Measurements from ENCODE around the gene SPATA12. TPM values are rescaled to one million over a fixed set of nuclear protein-coding genes. Genes with fewer than 3 reads are reported as not detected.
A peak's percentile ranks its signal among the peaks of the same experiment; 100 is the strongest.

SPATA12 gene, protein sequence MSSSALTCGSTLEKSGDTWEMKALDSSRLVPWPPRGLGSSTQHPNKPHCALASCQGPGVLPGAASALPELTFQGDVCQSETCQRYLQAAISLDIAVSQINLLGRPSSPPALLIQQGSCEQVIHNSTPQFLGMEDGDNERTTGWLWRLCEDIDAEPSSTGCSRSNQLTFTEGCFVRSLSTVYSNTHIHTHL
- total RNA-seq: not detected

GRCh38 chr3:57060089-57060821, at the start of gene SPATA12:
Gene SPATA12, plus strand, starts transcription at chr3:57060664. Its CDS starts 13,031 bp downstream, at chr3:57073695.
- ATAC-seq: peak; percentile 99

DNA sequence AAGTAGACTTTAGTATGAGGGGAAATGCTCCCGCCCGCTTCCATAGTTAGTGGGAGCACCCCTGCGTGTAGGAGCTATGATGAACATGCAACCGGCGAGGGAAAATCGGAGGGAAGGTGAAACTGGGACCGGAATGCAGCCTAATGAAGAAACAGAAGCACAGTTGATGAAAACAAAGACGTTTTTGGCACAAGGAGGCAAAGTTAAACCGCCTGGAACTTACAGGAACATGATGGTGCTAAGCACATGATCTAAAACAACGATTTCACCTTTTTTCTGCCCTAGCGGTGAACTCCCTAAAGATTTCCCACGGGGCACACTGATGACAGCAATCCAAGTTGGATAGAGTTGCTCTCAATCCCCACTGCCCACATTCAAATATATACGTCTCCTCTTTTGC, 49.4 kb upstream of the SPATA12 start:
- no peak for ATAC-seq

DNA sequence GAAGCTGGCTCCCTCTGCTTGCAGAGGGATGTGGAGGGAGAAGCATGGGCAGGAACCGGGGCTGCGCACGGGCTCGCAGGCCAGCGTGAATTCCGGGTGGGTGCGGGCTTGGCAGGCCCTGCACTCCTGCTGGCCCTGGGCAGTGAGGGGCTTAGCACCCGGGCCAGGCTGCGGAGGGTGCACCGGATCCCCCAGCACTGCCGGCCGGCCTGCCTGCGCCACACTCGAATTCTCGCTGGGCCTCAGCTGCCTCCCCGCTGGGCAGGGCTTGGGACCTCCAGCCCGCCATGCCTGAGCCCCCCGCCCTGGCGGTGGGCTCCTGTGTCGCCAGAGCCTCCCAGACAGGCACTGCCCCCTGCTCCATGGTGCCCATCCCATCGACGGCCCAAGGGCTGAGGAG, 47.6 kb upstream of the SPATA12 start:
- ATAC-seq: no peak

- ATAC-seq: no peak
These were observed 45.1 kb upstream of the SPATA12 start for GRCh38 chr3:57015350-57015729.

DNA sequence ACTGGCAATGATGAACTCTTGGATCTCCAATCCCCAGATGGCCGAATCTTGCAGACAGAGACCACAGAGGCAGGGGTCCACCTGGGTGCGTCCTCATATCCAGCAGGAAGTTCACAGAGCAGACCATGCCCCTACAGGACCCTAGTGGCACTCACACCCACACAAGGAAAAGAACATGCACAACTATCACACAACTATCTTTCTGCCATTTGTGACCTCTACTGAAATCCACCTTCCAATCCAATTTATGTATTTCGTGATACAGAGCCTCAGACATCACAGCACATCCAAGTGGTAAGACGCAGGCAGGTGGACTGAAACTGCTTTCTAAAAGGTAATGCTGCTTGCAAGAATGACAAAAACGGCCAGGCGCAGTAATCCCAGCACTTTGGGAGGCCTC, 44.6 kb upstream of the SPATA12 start:
- ATAC-seq: no peak

- no peak for ATAC-seq
These were observed 43.0 kb upstream of the SPATA12 start for GRCh38 chr3:57017459-57017845.

GRCh38 chr3:57018246-57018645, 42.2 kb upstream of the SPATA12 start:
- no peak for ATAC-seq

DNA sequence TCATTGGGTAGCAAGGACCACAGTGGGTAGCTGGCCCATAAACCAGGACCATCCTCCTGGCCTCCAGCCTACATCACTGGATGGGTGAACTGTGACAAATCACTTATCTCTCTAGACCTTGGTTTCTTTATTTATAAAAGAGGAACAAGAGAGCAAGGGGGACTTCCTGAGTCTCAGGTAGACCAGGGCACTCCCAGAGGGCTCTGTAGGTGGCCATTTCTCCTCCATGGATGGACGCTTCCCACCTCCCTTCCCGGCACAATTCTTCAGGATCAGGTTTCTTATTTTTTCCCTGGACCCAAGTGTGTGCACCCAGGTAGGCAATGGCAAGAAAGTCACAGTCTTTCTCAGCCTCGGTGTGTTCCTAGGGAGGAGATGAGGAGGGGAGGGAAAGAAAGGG, 41.4 kb upstream of the SPATA12 start:
- no peak for ATAC-seq

DNA sequence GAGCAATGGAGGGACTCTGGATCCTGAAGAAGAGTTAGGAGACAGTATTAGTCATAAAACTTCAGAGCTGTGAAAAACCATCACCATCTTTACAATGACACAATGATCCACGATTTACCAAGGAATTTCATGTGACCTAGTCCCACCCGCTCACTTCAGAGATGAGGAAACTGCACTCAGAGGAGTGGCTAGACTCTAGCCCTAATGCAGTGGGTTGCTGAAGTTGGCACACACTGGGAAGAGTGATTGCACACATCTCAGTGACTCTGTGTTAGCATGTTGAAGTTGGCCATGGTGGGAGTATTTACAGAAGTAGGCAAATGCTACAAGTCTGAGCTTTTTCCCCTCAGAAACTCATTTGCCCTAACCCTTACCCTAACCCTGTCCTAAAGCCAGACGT, 35.2 kb upstream of the SPATA12 start:
- no peak for ATAC-seq

GRCh38 chr3:57026944-57027343, 33.5 kb upstream of the SPATA12 start:
- no peak for ATAC-seq

DNA sequence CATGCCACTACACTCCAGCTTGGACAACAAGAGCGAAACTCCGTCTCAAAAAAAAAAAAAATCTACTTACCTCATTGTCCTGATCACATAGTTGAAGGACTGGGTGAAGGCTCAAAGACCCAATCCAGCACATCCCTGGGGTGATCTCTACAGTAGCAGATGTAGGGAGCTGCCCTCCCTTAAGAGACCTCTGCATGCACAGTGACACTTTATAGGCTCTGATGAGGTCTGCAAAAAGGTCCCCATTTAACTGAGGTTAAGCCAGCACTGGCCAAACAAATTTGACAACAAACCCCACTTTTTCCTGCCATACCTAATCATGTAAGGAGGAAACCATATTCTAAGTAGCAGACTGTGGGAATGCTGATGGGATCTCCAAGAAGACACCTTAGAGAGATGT, 31.1 kb upstream of the SPATA12 start:
- ATAC-seq: no peak

DNA sequence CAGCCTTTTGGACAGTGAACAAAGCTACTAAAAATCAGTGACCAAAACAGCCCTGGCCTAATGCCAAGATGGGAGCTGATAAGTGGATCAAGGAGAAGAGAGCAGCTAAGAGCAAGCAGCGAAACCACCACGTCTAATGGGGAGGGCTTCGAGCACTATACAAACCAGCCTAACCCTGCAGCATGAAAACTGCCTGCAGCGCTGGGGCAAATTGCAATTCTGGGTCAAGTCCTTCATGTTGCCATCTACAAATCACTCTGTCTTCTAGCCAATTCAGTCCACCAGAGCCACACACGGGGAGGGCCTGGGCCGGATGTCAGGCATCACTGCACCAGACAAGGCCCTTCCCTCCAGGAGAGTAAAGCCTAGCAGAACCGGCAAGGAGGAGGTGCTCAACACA, 30.5 kb upstream of the SPATA12 start:
- no peak for ATAC-seq

DNA sequence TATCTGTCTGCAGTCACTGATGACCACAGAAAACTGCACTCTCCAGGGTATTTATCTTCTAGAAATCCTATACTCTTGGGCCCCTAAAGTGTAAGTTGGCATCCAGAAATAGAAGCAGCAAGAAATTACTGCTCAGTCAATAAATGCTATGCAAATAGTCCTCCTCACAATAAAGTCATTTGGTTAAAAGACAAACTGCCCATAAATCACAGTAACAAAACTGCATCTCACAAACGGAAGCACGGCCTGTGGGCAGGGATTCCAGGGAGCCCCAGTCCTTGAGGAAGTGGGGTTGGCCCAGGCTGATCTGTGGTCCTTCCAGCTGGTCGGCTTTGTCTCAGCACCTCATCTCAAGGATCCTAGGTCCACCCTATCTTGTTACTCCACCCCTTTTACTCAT, 29.7 kb upstream of the SPATA12 start:
- ATAC-seq: no peak

DNA sequence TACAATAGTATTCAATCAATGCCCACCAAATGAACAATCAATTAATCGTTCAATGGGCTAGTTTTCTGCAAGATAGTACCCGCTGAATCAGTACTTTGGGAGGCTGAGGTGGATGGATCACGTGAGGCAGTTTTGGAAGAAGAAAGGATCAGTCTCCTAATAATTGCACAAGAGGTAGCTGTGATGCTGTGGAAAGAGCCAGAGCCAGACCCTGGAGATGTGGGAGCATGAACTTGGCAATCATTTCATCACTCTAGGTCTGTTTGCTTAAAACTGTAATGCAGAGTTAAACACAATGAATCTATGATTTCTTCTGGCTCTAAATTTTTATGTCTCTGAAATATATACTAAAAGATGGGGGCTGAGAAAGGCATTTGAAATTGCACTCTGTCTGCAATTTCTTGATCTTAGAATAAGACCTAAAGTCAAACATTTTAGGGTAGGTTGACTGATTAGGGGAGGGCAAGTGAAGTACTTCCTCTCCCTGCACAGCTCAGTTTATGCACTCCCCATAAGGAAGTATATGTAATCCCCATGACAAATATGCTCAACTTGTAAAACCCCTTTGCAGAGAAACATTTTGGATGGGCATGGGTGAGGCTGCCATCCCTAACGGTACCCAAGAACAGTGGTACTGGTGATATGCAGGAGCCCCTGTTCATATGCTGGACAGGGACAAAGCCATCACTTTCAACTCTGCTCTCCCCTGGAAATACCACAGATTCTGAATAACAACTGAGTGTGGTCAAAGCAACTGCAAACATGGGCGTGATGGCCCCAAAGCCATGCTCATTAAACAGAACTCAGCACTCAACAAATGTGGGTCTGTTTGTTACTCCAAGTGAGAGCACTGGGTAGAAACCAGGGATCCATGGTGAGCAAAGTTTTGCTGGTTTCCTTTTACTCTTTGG, 28.6 kb upstream of the SPATA12 start:
- peak; percentile 44 for ATAC-seq

DNA sequence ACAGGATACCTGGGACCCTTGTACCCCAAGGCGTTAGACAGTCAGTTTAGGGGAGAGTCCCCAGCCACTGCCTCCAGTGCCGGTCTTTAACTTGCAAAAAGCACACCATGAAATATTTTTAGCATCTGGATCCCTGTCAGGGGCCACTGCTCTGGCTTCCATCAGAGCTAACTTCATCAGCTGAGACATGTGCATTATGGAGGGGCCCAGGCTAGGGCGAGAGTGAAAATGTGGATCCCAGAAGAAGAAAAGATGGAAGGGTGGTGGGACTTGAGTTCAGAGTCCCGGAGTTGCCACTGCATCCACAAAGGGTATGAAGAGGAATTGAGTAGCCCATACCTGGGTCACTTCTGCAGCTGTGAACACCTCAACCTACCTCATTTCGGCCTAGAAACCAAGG, 23.5 kb upstream of the SPATA12 start:
- no peak for ATAC-seq

DNA sequence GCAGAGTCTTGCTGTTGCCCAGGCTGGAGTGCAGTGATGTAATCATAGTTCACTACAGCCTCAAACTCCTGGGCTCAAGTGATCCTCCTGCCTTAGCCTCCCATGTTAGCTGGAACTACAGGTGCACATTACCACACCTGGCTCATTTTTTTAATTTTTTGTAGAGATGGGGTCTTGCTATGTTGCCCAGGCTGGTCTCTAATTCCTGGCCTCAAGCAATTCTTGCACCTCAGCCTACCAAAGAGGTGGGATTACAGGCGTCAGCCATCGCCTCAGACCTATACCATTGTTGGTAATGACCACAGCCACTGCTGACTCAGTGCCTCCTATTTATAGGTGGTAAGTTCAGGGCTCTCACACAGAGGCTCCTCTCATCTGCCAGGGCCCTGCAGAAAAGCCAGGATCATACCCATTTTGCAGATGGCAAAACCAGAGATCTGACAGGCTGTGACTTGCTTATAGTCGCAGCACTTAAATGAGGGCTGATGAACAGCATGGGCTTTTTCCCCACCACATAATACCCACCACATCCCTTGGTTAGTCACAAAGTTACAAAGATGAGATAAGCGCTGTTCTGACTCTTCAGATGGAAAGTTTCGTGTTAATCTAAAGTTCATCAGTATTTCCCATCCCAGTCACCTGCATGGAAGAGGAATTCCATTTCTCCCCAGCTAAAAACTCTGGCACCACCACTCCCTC, 21.8 kb upstream of the SPATA12 start:
- ATAC-seq: no peak

GRCh38 chr3:57041674-57042073, 18.8 kb upstream of the SPATA12 start:
- ATAC-seq: no peak

- ATAC-seq: no peak
These were observed 16.9 kb upstream of the SPATA12 start for GRCh38 chr3:57043518-57043917.

GRCh38 chr3:57046101-57046765, 14.2 kb upstream of the SPATA12 start:
- no peak for ATAC-seq

- peak; percentile 81 for ATAC-seq
These were observed 12.3 kb upstream of the SPATA12 start for GRCh38 chr3:57048052-57048671.

DNA sequence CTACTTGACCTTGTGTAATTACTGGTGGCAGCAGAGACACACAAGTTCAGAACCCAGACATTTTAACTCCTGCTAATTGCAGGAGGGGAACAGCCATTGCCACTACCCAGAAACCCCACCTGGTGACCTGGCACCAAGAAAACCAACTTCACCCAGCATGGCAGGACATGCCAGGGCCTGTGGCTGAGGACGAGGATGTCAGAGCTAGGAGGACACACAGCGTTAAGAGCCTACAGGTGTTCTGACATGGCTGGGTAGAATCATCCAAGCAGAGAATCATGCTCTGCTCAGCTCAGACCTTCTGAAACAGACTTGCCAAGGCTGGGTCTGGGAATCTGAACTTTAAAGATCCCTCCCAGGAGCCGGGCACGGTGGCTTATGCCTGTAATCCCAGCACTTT, 11.7 kb upstream of the SPATA12 start:
- ATAC-seq: peak; percentile 86

- no peak for ATAC-seq
These were observed 7.8 kb upstream of the SPATA12 start for GRCh38 chr3:57052662-57053061.
